ENCODE measurements around the gene DLGAP4.
A peak's percentile ranks its signal among the peaks of the same experiment; 100 is the strongest.

DLGAP4 gene

DNA sequence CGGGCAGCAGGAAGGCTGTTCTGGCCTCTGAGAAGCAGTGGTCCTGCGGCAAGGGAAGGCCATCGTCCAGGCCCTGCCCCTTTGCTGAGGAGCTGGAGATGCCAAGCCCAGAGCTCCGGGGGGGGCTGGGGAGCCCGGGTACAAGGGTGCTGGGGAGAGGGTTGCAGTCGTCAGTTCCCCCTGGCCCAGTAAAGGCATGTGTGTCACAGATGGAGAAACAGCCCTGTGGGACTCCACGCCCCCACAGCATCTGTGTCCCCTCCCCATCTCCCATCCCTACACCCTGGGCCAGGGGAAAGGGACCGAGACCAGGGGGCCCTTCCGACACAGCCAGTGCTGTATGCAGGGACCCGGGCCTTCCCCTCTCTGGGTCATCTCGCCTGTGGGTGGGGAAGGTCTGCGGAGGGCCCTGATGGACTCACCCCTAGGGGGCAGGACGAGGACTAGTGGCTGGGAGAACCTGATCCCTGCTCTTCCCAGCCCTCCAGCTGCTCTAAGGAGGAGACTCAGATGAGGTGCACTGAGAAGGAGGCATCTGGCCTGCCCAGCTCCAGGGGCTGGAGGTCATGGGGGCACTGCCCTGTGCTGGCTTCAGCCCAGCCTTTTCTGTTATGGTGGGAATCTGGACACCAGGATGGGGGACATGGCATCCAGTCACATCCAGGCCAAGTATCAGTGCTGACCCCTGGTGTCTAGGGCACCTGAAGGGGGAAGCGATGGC lies 235.8 kb downstream of the DLGAP4 start:
- DNase-seq: peak; percentile 77
- H2AK5ac ChIP-seq (ENCODE audit: low read length, severe bottlenecking): peak overlapping the region; percentile 76
- H4K91ac ChIP-seq (ENCODE audit: low read length): peak overlapping the region; percentile 97
- H2BK15ac ChIP-seq (ENCODE audit: low read depth, poor library complexity, severe bottlenecking): peak overlapping the region; percentile 17
- peak overlapping the region; percentile 98 for H3K9ac ChIP-seq (ENCODE audit: low read length)
- H2BK12ac ChIP-seq (ENCODE audit: low read length in 2 of 2): peak overlapping the region in 1 of 2 experiments; percentile 93
- WGBS: 6% methylated on average over 10 of the region's 14 CpGs
- peak overlapping the region; percentile 82 to 96 for H3K4me3 ChIP-seq (ENCODE audit: insufficient read depth in 1 of 2, low read depth in 1 of 2, low read length in 2 of 2)
- no peaks in the 10 kb centered on the region for H3K9me3 ChIP-seq (ENCODE audit: control insufficient read depth, low read length)
- no peaks in the 10 kb centered on the region for H3K27me3 ChIP-seq (ENCODE audit: control insufficient read depth in 1 of 2, insufficient read depth in 1 of 2, low read length in 2 of 2)
- peak overlapping the region; percentile 95 to 96 for H3K4ac ChIP-seq (ENCODE audit: low read depth in 1 of 2, low read length in 2 of 2)
- peak overlapping the region in 1 of 2 experiments; percentile 53 for H3K23ac ChIP-seq (ENCODE audit: low read length in 2 of 2)
- H3K36me3 ChIP-seq (ENCODE audit: control insufficient read depth in 1 of 2, insufficient read depth in 2 of 2, low read depth in 1 of 2, low read length in 2 of 2): peaks cover 18 to 33% of the 10 kb centered on the region in 2 experiments
- peak overlapping the region; percentile 94 for H2BK5ac ChIP-seq (ENCODE audit: low read depth, low read length, poor library complexity, severe bottlenecking)
- H3K4me1 ChIP-seq (ENCODE audit: control insufficient read depth, insufficient read depth, low read depth, low read length): peaks cover 45% of the 10 kb centered on the region
- peak overlapping the region; percentile 90 for H3K27ac ChIP-seq (ENCODE audit: low read length, poor library complexity, severe bottlenecking)
- H3K18ac ChIP-seq (ENCODE audit: low read depth in 1 of 2, low read length in 2 of 2): peak overlapping the region; percentile 98 to 99
- H3K79me1 ChIP-seq (replicated peaks; ENCODE audit: low read length, poor library complexity, severe bottlenecking): peaks cover 10% of the 10 kb centered on the region
- peak overlapping the region; percentile 58 for H3K4me2 ChIP-seq (ENCODE audit: low read length, poor library complexity, severe bottlenecking)
- H3K14ac ChIP-seq (ENCODE audit: low read length in 2 of 2): peak overlapping the region in 1 of 2 experiments; percentile 96
- H2BK120ac ChIP-seq (ENCODE audit: low read depth, low read length): peak overlapping the region; percentile 93
- peak overlapping the region; percentile 94 for H4K8ac ChIP-seq (ENCODE audit: low read length)
- H2AFZ ChIP-seq (ENCODE audit: low read depth, low read length): peak overlapping the region; percentile 75

DNA sequence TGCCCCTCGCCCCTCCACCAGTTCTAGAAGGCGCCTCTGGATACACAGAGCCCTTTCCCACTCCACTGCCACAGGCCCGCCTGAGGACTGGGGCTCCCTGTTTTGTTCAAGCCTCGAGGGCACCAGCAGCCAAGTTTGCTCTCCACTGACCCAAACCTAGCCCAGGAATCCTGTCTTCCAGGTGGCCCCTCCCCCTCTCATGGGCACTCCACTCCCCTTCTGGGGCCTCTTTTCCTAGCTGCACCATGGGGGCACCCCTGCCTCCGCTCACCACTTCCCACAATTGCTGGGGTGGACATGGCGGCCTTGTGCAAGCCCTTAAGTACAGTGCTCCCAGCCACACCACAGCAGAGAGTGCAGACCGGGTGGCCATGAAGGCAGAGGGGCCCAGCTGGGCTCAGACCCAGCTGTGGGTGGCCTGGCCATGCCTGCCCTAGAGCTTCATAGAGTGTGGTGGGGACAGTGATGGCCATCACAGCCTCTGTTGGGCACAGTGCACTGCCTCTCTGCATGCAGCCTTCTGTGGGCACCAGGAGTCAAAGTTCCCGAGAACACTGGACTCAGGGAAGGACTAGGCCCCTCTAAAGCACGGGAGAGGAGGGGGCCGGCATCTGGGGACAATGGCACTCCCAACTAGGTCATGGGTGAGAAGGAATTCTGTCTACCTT lies 236.5 kb downstream of the DLGAP4 start:
- H3K9ac ChIP-seq (ENCODE audit: low read length): peak overlapping the region; percentile 98
- H2BK12ac ChIP-seq (ENCODE audit: low read length in 2 of 2): peak overlapping the region; percentile 59 to 74
- H3K79me1 ChIP-seq (replicated peaks; ENCODE audit: low read length, poor library complexity, severe bottlenecking): peaks cover 12% of the 10 kb centered on the region
- H3K4ac ChIP-seq (ENCODE audit: low read depth in 1 of 2, low read length in 2 of 2): peak overlapping the region; percentile 79 to 88
- H3K27me3 ChIP-seq (ENCODE audit: control insufficient read depth in 1 of 2, insufficient read depth in 1 of 2, low read length in 2 of 2): no peaks in the 10 kb centered on the region
- no peaks in the 10 kb centered on the region for H3K9me3 ChIP-seq (ENCODE audit: control insufficient read depth, low read length)
- peak overlapping the region; percentile 71 for H2BK120ac ChIP-seq (ENCODE audit: low read depth, low read length)
- peak overlapping the region; percentile 17 for H2BK15ac ChIP-seq (ENCODE audit: low read depth, poor library complexity, severe bottlenecking)
- no peak for DNase-seq
- no peak overlapping the region for H2AFZ ChIP-seq (ENCODE audit: low read depth, low read length)
- peak overlapping the region; percentile 44 for H4K91ac ChIP-seq (ENCODE audit: low read length)
- peaks cover 25 to 39% of the 10 kb centered on the region in 2 experiments for H3K36me3 ChIP-seq (ENCODE audit: control insufficient read depth in 1 of 2, insufficient read depth in 2 of 2, low read depth in 1 of 2, low read length in 2 of 2)
- H3K4me2 ChIP-seq (ENCODE audit: low read length, poor library complexity, severe bottlenecking): peak overlapping the region; percentile 58
- H3K27ac ChIP-seq (ENCODE audit: low read length, poor library complexity, severe bottlenecking): peak overlapping the region; percentile 90
- peak overlapping the region; percentile 89 to 96 for H3K18ac ChIP-seq (ENCODE audit: low read depth in 1 of 2, low read length in 2 of 2)
- H2AK5ac ChIP-seq (ENCODE audit: low read length, severe bottlenecking): peak overlapping the region; percentile 49
- 83% methylated on average over 10 of the region's 10 CpGs for whole genome bisulfite sequencing
- H2BK5ac ChIP-seq (ENCODE audit: low read depth, low read length, poor library complexity, severe bottlenecking): no peak overlapping the region
- H4K8ac ChIP-seq (ENCODE audit: low read length): peak overlapping the region; percentile 33
- H3K4me3 ChIP-seq (ENCODE audit: insufficient read depth in 1 of 2, low read depth in 1 of 2, low read length in 2 of 2): peak overlapping the region; percentile 82 to 96
- H3K23ac ChIP-seq (ENCODE audit: low read length in 2 of 2): peak overlapping the region in 1 of 2 experiments; percentile 51
- H3K4me1 ChIP-seq (ENCODE audit: control insufficient read depth, insufficient read depth, low read depth, low read length): peaks cover 45% of the 10 kb centered on the region
- H3K14ac ChIP-seq (ENCODE audit: low read length in 2 of 2): peak overlapping the region in 1 of 2 experiments; percentile 77

DNA sequence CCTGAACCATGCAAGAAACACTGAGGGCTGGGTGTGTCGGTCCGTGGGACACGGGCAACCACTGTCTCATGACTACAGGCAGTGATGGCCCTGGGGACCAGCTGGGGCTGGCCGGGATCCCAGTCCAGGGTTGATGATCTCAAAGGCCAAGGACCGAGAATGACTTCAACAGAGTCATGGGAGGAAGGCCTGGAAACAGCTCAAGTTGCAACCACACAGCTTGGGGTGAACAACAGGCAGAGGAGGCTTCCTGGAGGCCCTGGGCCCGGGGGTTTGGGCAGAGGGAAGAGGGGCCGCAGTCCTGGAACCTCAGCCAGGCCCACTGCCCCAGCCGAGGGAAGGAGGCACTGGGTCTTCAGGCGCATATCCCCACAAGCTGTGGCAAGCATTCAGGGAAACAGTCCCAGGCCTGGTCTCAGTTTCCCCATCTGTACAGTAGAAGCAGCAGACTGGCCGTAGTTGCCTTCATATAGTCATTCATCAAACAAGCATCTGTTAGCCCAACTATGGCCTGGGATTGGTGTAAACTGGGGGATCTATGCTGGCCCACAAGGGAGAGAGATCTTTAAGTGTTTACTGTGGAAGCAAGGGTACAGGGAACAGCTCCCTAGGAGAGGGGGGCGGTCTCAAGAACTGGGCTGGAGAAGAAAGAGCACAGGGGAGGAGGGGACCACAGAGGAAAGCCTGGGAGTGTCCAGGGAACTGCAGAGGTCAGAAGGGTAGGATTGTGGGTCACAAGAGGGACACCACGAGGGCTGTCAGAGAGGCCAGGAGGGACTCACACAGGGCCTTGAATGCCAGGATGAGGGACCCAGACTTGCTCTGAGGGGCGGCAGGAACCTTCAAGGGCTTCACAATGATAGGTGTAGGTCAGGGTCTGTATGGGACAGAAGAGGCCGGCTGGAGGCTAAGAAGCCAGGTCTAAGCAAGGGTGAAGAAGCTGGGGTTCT lies 237.3 kb downstream of the DLGAP4 start:
- WGBS: 80% methylated on average over 13 of the region's 14 CpGs
- Histone ChIP-seq H2BK5ac (ENCODE audit: low read depth, low read length, poor library complexity, severe bottlenecking) (peak overlapping the region; percentile 32), H3K9ac (ENCODE audit: low read length) (peak overlapping the region; percentile 98)

More for the DNA sequence above, 237.3 kb downstream of the DLGAP4 start:
- H3K27me3 ChIP-seq (ENCODE audit: control insufficient read depth in 1 of 2, insufficient read depth in 1 of 2, low read length in 2 of 2): no peaks in the 10 kb centered on the region
- H4K8ac ChIP-seq (ENCODE audit: low read length): peak overlapping the region; percentile 66
- no peak overlapping the region for H2AFZ ChIP-seq (ENCODE audit: low read depth, low read length)
- H3K4ac ChIP-seq (ENCODE audit: low read depth in 1 of 2, low read length in 2 of 2): peak overlapping the region; percentile 77 to 79
- peak overlapping the region; percentile 44 for H4K91ac ChIP-seq (ENCODE audit: low read length)
- peak overlapping the region; percentile 58 for H3K4me2 ChIP-seq (ENCODE audit: low read length, poor library complexity, severe bottlenecking)
- peak; percentile 80 for DNase-seq
- peak overlapping the region in 1 of 2 experiments; percentile 59 for H2BK12ac ChIP-seq (ENCODE audit: low read length in 2 of 2)
- no peaks in the 10 kb centered on the region for H3K9me3 ChIP-seq (ENCODE audit: control insufficient read depth, low read length)
- H2BK15ac ChIP-seq (ENCODE audit: low read depth, poor library complexity, severe bottlenecking): no peak overlapping the region
- H3K36me3 ChIP-seq (ENCODE audit: control insufficient read depth in 1 of 2, insufficient read depth in 2 of 2, low read depth in 1 of 2, low read length in 2 of 2): peaks cover 33 to 47% of the 10 kb centered on the region in 2 experiments
- peak overlapping the region; percentile 82 to 96 for H3K4me3 ChIP-seq (ENCODE audit: insufficient read depth in 1 of 2, low read depth in 1 of 2, low read length in 2 of 2)
- H3K23ac ChIP-seq (ENCODE audit: low read length in 2 of 2): no peak overlapping the region
- peak overlapping the region in 1 of 2 experiments; percentile 4 for H3K14ac ChIP-seq (ENCODE audit: low read length in 2 of 2)
- peak overlapping the region; percentile 71 for H2BK120ac ChIP-seq (ENCODE audit: low read depth, low read length)
- peaks cover 43% of the 10 kb centered on the region for H3K4me1 ChIP-seq (ENCODE audit: control insufficient read depth, insufficient read depth, low read depth, low read length)
- peaks cover 12% of the 10 kb centered on the region for H3K79me1 ChIP-seq (replicated peaks; ENCODE audit: low read length, poor library complexity, severe bottlenecking)
- H3K18ac ChIP-seq (ENCODE audit: low read depth in 1 of 2, low read length in 2 of 2): peak overlapping the region; percentile 89 to 96
- H2AK5ac ChIP-seq (ENCODE audit: low read length, severe bottlenecking): peak overlapping the region; percentile 49
- H3K27ac ChIP-seq (ENCODE audit: low read length, poor library complexity, severe bottlenecking): peak overlapping the region; percentile 90
